HG03442 (cell line): ENCODE measurements around the gene SP1.
"Not testable (repeated sequence)": the region's sequence is repeated elsewhere in the genome, so short reads cannot be mapped to it uniquely, and the experiment has no call there.

ENCODE experiments used
- ATAC-seq: cut with Tn5 transposase; IDR thresholded peaks from one replicate; pipeline ENCODE4 v1.9.1; 2021; ENCODE audit warnings: mild to moderate bottlenecking, moderate library complexity; ENCODE audit not compliant: unreplicated experiment

Gene SP1

DNA sequence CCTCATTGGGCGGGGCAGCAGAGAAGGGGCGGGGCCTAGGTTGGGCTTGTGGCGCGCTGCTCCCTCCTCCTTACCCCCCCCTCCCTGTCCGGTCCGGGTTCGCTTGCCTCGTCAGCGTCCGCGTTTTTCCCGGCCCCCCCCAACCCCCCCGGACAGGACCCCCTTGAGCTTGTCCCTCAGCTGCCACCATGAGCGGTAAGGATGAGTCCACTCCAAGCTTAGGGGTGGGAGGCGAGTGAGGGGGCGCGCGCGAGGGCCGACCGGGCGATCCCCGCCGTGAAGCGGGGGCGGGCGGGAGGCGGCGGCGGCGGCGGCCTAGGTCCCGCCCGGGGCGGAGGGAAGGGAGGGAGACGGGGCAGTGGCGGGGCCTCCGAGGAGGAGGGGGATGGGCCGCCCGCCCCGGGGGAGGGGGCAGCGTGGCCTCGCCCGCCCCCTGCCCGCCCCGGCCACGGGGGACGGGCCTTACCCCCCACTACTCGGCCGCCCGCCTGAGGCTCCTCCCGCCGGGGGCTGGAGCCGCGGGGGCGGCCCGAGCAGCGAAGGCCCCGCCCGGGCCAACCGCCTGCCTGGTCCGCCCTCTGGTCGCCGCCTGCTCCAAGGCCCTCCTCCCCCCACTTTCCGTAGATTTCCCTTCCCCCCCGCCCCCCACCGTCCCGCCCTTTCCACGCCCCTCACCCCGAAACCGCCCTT is at the start of gene SP1:
SP1 (plus strand) TSS at position 73 of the 690 bp plus-strand sequence; CDS start at position 189, 116 bp downstream.
- ATAC-seq: peak; percentile 36

DNA sequence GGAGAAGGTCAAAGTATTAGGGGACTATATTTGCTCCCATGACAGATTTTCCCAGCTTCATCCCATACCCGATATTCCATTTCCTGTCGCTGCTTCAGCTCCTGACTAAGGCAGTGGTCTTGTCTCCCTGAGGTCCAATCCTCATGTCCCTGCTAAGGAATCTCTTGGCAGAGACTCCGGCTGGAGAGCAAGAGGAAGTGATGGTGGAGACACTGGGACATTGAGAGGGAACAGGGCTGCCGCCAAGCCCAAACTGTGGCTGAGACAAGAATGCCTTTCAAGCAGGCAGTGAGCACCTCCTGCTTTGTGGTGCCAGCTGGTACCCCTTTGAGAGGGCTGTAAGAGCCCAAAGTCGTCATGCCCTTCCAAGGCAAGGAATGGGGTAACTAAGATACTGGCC is 49.3 kb upstream of the SP1 start:
- ATAC-seq: no peak

DNA sequence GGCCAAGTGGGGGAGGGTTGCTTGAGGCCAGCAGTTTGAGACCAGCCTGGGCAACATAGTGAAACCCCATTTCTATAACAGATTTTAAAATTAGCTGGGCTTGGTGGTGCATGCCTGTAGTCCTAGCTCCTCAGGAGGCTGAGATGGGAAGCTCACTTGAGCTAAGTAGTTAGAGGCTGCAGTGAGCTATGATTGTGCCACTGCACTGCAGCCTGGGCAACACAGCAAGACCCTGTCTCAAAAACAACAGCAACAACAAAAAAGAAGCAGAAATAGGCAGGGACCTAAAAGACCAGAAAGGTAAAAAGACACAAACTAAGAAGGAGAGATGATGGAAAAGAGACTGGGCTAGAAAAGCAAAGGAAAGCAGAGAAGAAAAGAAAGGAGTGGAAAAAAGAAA is 47.6 kb upstream of the SP1 start:
- ATAC-seq: not testable (repeated sequence)

DNA sequence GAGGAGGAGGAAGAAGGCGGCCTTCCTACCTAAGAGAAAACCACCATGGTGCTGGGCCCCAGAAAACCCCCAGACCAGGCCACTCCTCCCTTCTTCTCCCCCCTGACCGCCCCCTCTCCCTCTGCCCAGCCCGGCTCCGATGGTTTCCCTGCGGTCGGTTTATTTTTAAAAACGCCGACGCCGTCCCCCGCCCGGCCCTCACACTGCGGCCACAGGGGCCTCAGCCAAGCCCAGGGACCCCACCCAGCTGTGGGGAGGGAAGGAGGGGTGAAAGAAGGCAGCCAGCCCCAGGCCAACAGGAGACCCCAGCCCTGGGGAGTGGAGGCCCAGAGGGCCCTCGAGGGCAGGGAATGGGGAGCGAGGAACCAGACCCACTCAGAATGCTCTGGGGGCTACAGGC is 47.2 kb upstream of the SP1 start:
- no peak for ATAC-seq

DNA sequence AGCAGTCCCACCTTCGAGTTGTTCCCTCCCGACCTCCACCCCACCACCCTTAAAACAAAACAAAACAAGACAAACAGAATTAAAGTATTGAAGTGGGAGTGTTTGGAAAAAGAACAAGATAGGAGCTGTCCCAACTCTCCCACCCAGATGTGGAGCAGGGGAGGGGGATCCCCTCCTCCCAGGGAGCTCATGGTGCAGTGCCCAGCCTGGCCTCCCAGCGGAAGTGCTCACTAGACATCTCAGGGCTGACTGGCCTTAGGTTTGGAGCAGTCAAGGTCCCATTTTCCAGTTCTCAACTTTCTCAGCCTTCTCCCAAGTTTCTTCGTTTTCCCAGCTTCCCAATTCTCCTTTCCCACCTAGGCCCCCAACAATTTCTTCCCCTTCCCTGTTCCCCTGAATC is 46.7 kb upstream of the SP1 start:
- ATAC-seq: no peak

DNA sequence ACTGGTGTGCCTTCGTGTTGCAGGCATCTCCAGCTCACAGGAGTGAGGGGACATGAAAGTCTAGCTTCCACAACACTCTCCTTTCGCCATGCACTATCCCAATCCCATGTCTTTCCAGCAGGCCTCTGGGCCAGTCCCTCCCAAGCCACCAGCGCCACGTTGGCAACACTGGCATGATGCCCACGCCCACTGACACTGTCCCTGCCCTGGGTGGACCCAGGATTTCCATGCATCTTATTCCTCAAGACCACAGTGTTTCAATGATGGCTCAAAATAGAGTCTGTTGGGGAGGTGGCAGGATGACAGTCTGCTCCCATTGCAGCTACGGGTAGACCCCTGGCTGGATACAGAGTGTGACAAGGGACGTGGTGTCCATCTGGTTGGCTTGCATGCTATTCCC is 46.1 kb upstream of the SP1 start:
- no peak for ATAC-seq

DNA sequence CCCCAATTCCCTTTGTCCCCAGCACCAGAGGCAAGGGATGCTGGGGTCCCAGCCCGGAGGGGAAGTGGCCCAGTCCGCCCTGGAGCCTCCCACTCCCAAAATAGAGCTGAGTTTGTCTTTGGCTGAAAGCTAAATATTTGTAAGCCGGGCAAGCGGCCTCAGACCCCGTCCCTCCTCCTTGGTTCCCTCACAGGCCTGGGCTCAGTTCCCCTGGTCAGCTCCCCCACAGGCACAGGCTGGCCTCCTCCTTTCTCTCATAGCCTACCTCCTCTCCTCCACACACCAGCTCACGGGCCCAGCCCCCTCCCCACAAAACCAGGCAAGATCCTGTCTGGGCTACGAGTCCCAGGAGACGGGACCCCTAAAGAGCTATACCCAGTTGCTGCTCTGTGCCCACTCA is 45.2 kb upstream of the SP1 start:
- no peak for ATAC-seq

DNA sequence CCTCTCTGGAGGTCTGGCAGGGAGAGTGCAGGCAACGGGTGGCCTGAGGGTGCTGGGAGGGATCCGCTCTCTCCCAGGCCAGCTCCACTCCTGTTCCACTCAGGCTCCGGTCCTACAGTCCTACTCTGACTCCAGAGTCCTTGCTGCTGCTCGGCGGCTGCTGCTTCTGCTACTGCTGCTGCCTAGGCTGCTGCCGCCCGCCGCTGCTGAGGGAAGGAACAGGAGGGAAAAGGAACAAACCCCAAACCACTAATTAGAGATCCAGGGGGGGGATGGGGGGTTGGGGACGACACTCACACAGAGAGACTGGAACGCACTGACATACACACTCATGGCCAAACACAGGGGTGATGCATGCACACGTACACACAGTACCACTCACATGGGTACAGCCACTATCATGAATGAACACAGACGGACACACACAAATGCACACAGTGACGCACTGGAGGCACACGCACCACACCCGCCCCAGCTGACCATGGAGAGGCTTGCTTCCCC is 43.7 kb upstream of the SP1 start, which contains the start of gene SP7:
SP7 (minus strand) TSS at position 174 of the 501 bp plus-strand sequence. CDS start 708 bp downstream, outside the sequence.
- no peak for ATAC-seq

DNA sequence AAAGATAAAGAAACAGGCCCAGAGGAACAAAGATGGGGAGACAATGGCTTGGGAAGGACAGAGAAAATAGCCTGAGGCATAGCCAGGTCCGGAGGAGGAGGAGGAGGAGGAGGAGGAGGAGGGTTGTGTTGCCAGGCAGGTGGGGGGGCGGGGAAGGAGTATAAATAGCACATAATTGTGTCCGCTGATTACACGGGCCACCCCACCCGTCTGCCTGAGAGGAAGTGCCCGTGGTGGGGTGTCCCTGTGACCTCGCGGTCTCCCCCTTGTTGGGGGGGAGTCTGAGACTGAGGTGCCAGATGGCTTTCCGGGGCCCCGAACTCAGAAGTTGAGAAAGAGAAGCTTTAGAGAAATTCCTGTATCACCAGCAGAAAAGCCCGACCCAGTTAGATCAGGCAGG is 42.0 kb upstream of the SP1 start:
- no peak for ATAC-seq

DNA sequence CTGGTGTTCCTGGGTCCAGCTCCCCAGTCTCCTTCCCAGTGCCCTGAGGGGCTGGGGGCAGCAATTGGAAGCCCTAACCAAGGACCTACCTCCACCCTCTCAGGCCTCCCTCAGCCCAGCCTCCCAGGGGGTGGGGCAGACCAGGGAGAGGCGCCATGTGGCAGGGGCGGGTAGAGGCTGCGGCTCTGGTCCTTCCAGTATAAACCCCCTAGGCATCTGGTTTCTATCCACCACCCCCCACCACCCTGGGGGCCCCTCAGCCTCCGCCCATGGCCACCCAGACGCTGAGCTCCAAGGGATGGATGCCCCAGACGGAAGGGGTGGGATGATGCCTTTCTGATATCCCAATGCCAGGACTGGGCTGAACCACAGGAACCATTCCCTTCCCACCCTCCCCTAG is 41.1 kb upstream of the SP1 start:
- no peak for ATAC-seq

DNA sequence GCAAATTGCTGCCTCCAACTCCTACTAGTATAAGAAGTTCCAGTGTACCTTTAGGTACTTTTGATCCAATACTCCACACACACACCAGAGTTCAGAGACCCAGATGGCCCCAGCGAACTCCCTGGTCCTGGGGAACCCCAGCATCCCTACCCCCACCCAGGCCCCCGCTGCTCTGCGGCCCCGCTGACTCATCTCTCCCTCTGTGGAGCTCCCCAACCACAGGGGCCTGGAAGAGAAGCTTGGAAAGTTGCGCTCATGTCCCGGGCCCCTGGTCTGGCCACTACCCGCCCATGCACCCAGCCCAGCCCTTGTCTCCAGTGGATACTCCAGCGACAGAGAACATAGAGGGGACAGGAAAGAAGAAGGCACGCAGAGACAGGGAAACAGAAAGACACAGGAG is 39.6 kb upstream of the SP1 start:
- ATAC-seq: no peak

DNA sequence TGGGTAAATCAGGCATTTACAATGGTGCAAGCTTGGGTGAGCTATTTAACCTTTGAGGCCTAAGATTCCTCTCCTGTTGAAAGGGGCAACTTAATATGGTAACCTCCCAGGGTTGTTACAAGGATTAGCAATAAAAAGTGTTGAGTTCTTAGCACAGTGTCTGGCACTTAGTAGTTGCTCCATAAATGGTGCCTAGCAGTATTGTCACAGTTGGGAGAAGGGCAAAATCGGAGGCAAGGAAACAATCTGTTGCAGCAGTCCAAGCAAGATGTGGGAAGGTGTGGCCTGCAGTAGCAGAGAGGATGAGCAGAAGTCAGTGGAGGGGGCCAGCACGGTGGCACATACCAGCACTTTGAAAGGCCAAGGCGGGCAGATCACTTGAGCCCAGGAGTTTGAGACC is 36.5 kb upstream of the SP1 start:
- ATAC-seq: no peak

DNA sequence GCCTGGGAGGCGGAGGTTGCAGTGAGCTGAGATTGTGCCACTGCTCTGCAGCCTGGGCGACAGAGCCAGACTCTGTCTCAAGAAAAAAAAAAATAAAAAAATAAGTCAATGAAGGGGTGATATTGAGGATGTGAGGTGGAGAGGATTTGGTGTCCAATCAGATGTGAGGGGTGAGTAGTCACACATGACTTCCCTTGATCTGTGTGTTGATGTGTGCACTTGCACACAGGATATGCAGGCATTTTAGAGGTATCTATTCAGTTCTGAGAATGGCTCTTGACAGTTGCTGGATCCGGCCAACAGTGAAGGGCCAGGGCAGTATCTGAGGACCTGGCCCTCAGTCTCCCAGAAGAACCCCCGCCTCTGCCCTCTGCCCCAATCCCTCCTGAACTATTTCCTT is 36.0 kb upstream of the SP1 start:
- no peak for ATAC-seq

DNA sequence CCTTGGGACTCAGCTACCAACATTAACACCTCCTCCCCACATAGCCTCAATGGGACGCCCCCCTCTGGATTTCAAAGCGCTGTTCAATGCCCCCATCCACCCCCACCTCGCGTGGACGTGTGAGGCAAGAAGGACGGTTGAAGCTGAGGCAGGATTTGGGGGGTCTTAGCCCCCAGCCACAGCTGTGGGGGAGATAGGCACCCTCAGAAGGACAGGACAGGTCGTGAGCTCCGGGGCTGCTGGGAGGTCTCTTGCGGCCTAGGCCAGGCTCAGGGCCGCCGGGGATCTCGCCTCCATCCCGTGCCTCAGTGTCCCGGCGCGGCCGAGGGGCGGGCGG is 35.5 kb upstream of the SP1 start:
- ATAC-seq: peak; percentile 4

DNA sequence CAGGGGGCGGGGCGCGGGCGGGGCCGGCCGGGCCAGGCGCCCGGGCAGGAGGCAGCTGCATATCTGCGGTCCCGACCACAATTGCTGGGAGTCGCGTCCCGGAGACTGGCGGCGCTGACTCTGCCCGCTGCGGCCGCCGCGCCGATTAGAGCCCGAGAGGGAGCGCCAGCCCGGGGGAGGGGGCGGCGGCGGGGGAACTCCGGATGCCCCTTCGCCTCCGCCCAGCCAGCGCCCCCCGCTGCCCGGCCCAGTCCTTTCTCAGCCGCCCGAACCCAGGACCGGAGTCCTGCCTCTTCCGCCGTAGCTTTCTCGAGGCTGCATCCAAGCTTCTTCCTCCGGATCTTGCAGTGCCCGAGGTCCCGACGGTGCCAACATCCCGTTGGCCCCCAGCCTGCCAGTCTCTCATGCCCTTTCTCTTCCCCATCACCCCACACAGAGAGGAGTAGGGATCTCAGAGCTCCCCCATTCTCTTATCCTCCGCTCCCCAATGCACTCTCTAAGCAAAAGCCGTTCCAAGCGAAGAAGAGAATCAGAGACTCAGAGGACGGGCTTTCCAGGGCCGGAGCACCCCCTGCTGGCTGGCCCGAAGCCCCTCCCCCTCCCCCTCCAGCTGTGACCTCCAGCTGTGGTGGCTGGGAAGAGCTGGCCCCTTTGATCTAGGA is 35.0 kb upstream of the SP1 start:
- peak; percentile 55 for ATAC-seq

DNA sequence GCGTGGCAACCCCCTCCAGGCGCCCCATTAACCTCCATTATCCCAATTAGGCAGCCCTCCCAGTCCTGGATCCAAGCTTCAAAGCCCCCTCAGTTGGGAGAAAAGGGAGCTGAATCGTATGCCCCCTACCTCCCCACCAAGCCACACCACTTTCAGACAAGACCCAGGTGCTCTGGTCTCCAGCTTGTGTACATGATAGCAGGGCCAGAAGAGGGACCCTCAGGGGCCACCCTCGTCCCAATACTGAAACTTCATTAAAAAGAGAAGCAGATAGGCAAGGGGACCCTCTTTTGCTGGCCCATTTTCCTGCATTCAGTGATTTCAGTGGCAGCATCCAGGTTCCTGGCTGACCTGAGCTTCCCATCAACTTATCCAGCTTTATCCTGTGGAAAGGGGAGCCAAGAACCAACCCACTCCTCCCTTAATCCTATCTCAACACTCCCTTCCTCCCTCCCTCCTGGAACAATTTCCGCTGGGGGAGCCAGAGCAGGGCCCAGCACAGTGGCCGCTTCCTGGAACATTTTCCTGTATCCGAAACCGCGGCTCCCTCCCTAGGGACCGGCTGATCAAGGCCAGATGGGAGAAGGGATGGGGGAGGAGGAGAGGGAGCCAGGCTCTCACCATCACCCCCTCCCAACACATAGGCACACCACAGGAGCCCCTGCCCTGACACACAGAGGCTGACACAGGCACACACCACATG is 34.3 kb upstream of the SP1 start:
- no peak for ATAC-seq

DNA sequence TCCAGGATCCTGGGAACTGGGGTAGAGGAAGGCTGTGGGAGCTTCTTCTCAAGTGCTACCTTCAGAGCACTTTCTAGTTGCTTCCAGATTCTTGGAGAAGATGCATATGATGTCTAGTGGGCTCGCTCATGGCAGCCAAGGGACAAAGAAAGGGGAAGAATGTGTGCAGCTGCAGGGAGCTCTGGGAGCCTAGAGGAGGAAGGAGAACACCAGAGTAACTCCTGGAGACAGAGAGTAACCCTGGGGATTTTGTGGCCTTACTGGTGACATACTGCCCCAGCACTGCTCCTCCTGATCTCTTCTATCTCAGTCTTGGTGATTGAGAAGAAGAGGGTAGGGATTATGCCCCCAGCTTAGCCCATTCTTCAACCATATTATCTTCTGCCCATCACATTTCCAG is 33.5 kb upstream of the SP1 start:
- no peak for ATAC-seq

DNA sequence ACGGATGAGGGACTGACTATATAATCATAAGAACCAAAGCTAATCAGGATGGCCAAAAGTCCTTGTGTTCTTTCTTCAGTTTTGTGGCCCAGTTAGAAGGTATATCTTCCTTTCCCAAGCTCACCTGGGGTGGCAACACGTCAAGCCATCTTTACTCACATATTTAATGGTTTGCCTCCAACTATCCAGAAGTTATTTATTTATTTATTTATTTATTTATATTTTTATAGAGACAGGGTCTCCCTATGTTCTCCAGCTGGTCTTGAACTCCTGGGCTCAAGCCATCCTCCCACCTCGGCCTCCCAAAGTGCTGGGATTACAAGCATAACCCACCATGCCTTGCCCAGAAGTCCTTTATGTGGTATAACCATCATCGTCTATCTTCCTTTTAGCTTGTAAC is 32.1 kb upstream of the SP1 start:
- no peak for ATAC-seq

DNA sequence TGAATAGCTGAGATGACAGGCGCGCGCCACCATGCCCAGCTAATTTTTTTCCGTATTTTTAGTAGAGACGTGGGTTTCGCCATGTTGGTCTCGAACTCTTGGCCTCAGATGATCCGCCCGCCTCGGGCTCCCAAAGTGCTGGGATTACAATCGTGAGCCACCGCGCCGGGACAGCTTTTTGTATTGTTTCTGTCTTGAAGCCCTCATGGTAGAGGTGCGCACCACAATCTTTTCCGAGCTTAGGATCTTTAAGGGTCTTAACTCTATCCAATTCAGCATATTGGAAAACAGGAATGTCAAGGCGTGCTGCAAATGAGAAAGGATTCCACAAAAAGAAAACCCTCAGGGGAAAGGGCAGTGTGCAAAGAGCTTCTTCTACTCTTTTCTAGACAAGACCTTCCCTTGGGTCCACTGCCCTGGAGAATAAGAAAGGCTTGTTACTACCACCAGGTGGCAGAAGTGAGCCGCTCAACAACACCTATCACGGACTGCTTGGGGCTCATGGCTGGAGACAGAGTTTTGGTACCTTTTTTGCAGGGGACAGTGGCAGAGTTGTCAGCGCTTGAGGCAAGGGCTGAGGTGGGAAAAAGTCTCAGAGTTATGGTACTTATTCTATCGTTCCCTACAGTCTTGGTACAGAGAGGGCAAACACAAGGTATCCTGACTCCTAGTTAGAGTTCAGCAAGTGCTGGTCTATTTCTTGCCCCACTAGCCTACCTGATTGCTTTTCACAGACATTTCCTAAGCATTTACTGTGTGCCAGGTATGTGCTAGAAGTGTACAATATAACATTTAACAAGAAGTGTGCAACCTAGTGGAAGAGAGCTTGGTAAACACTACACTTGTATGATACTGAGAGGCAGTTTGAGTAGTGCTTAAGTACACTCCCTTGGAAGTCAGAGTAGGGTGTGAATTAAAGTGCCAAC is 27.4 kb upstream of the SP1 start:
- peak; percentile 61 for ATAC-seq

DNA sequence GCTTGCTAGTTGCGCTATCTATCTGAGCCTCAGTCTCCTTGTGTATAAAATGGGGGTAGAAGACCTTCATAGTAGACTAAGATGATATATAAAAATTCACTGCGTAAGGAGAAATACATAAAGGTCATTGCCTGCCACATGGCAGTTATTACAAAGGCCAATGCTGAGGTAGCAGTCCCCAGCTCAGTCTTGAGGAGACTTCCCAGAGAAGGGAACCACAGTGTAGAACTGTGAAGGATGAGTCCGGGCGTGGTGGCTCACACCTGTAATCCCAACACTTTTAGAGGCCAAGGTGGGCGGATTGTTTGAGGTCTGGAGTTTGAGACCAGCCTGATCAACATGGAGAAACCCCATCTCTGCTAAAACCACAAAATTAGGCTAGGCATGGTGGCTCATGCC is 26.7 kb upstream of the SP1 start:
- ATAC-seq: no peak

DNA sequence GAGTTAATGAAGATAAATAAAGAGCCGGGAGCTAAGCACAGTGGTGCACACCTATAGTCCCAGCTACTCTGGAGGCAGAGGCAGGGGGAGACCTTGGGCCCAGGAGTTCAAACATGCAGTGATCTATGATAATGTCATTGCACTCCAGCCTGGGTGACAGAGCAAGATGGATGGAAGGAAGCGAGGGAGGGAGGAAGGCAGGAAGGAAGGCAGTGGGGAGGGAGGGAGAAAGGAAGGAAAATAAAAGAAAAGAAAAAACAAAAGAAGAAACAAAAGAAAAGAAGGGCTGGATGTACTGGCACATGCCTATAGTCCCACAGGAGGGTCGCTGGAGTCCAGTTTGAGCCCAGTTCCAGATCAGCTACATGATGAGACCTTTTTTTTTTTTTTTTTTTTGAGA is 24.9 kb upstream of the SP1 start:
- no peak for ATAC-seq
